Measurements from ENCODE around the gene NT5M. TPM values are rescaled to one million over a fixed set of nuclear protein-coding genes. Genes with fewer than 3 reads are reported as not detected.

Gene NT5M
- total RNA-seq, 4 donors from 2014 or later = 0.68 to 4.2 (median 1.7) TPM; not detected in 1

DNA sequence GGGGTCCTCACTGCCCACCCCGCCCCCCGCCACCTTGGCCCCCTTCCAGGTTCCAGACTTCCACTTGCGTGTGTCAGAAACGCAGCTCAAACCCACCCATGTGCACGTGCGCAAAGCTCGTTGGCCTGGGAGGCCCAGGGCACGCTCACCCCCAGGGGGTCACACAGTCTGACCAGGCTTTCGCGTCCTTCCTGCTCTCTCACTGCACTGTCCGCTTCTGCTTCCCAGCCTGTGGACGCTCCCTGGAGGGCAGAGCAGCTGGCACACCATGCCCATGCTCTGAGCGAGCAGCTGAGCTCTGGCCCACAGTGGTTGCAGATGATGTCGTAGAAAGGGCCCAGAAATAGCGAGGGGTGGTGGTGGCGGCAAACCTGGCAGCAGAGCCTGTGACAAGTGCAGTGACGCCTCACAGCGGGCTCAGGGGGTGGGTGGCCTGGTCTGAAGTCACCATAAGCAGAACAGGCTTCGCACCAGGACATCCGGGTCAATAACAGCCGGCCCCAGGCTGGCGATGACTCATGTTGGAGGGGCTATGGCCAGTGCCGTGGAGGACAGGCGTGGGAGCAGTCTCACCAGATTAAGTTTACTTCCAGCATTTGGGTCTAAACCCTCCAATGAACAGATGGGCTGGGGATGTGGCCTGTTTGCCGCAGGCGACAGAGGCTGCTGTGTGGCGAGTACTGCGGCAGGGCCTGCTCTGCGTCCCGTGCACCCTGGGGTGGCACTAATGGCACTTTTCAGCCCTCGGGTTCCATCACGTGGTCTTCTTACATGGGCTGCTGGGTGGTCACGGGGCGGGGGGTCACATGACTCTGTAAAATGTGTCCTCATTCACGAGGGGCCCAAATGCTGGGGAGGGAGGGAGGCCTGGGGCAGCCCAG, 49.0 kb downstream of the NT5M start:
- DNase-seq = no peak
- H3K36me3 ChIP-seq = no peaks in the 10 kb centered on the region
- TF ChIP-seq POLR2A (IDR thresholded peaks at IDR 0.05) = no peak
- TF ChIP-seq EP300 (IDR thresholded peaks at IDR 0.05; ENCODE audit: low read depth) = no peak
- TF ChIP-seq, protein P1, sequence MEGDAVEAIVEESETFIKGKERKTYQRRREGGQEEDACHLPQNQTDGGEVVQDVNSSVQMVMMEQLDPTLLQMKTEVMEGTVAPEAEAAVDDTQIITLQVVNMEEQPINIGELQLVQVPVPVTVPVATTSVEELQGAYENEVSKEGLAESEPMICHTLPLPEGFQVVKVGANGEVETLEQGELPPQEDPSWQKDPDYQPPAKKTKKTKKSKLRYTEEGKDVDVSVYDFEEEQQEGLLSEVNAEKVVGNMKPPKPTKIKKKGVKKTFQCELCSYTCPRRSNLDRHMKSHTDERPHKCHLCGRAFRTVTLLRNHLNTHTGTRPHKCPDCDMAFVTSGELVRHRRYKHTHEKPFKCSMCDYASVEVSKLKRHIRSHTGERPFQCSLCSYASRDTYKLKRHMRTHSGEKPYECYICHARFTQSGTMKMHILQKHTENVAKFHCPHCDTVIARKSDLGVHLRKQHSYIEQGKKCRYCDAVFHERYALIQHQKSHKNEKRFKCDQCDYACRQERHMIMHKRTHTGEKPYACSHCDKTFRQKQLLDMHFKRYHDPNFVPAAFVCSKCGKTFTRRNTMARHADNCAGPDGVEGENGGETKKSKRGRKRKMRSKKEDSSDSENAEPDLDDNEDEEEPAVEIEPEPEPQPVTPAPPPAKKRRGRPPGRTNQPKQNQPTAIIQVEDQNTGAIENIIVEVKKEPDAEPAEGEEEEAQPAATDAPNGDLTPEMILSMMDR (IDR thresholded peaks at IDR 0.05) = no peak

DNA sequence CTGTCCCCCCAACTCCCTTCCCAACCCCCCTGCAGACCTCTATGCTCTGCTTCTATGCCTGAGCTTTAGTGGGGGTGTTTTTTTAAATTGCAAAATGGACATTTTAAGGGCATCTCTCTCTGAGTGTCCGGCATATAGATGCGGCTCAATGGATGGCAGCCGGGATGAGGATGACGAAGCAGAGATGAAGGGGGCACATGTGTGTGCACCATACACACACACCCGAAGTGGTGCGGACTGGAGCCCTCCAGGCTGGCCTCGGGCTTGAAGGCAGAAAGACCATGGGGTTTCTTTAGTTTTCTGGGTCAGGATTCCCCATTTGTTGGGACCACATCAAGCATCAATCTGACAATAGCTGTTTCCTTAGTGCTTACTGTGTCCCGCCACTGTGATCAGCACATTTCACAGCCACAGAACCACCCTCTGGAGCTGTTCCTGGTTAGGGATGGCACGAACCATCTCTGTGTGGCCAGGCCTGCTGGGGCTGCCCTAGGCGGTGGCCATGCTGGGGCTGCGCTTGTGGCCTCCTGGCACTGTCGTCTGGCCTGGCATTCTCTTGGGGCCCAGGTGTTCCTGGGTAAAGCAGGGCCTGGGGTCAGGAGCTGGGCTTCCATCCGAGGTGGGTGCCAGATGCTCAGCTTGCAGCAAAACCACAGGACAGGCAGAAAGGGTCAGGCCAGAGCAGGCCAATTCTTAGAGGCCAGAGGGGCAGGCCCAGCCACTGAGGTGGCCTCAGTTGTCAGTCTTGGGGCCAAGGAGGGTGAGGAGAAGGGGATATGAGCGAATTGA, 49.9 kb downstream of the NT5M start:
- no peak for DNase-seq
- intact Hi-C loops (cut with DNase I; ENCODE audit: low total_unique reads) (no loop called here), in situ Hi-C loops (cut with MboI; ENCODE audit: low pct_ligation_motif_present in 1 of 4, low pct_unique_long_range_greater_than_20kb in 1 of 4, low sequenced_read_pairs in 3 of 4) (loop anchor here in 3 of 4 donors (10.0 kb wide), 3 partner anchors 152 to 292 kb away; no protein-coding TSS in a partner anchor)
- WGBS, 2 donors (ENCODE audit: low coverage in 1 of 2) = 85% methylated on average over 12 of the region's 14 CpGs; no CpG with 5 or more reads in 1 of the 2 donors
- Histone ChIP-seq H3K27me3 (no peaks in the 10 kb centered on the region), H3K4me1 (peaks cover 0 to 4% (median 0%) of the 10 kb centered on the region in 4 donors), H3K36me3 (no peaks in the 10 kb centered on the region), H3K27ac (no peak overlapping the region), H3K4me3 (no peak overlapping the region), H3K9me3 (no peaks in the 10 kb centered on the region)
- TF ChIP-seq EP300 (IDR thresholded peaks at IDR 0.05; ENCODE audit: low read depth) = no peak
- no peak for TF ChIP-seq POLR2A (IDR thresholded peaks at IDR 0.05)
- no peak for TF ChIP-seq POLR2AphosphoS5 (IDR thresholded peaks at IDR 0.05)
- TF ChIP-seq, protein P1 (IDR thresholded peaks at IDR 0.05) = no peak

More for the DNA sequence above, 49.0 kb downstream of the NT5M start:
- intact Hi-C loops (cut with DNase I; ENCODE audit: low total_unique reads) (no loop called here), in situ Hi-C loops (cut with MboI; ENCODE audit: low pct_ligation_motif_present in 1 of 4, low pct_unique_long_range_greater_than_20kb in 1 of 4, low sequenced_read_pairs in 3 of 4) (loop anchor here in 3 of 4 donors (10.0 kb wide), 3 partner anchors 153 to 293 kb away; no protein-coding TSS in a partner anchor)
- no peak overlapping the region for H3K4me3 ChIP-seq
- H3K27me3 ChIP-seq = no peaks in the 10 kb centered on the region
- H3K4me1 ChIP-seq = peaks cover 0 to 4% (median 0%) of the 10 kb centered on the region in 4 donors
- H3K27ac ChIP-seq = no peak overlapping the region
- 70% methylated on average over 34 of the region's 35 CpGs; no CpG with 5 or more reads in 1 of the 2 donors for WGBS, 2 donors (ENCODE audit: low coverage in 1 of 2)
- no peaks in the 10 kb centered on the region for H3K9me3 ChIP-seq

DNA sequence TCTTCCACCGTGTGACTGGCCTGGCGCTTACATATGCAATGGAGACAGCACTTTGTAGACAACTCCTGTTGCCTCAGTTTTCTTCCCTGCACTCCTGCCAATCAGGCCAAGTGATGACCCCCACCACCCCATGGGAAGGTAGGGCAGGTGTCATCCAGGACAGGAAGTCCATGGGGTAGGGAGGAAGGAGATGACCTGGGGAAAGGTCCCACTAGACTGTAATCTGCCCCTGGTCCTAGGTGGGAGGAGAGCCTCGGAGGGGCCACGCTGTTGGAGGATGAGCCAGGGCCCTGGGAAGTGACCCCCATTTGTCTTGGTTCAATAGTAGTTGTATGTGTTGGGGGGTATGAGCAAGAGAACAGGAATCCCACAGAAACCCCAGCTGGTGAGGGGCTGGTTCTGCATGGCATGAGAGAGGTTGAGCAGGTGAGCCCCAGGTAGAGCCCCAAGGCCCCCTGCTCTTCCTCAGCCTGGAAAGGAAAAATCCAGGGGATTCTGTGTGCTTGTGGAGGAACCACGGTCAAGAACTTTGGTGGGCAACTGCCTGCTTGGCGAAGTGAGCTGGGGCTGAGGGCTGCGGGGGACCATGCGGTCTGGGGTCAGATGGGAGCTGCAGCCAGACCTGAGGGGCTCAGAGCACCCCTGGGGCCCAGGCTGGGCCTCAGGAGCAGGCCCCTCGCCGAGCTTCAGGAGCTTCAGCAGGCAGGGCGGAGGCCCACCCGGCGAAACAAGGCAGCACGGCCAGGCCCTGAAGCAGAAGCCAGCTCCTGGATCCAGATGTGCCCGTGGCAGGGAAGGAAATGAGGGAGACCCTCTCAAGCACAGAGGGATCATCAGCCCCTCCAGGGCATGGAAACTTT, 50.7 kb downstream of the NT5M start:
- TF ChIP-seq, protein P1 (IDR thresholded peaks at IDR 0.05) = no peak
- TF ChIP-seq POLR2AphosphoS5 (IDR thresholded peaks at IDR 0.05) = no peak
- no peak for TF ChIP-seq POLR2A (IDR thresholded peaks at IDR 0.05)
- no peak for TF ChIP-seq EP300 (IDR thresholded peaks at IDR 0.05; ENCODE audit: low read depth)
- no peak for DNase-seq
- Histone ChIP-seq H3K27me3 (no peaks in the 10 kb centered on the region), H3K4me3 (no peak overlapping the region), H3K27ac (no peak overlapping the region), H3K36me3 (no peaks in the 10 kb centered on the region), H3K4me1 (peaks cover 0 to 4% (median 0%) of the 10 kb centered on the region in 4 donors), H3K9me3 (no peaks in the 10 kb centered on the region)
- in situ Hi-C loops (cut with MboI; ENCODE audit: low pct_ligation_motif_present in 1 of 4, low pct_unique_long_range_greater_than_20kb in 1 of 4, low sequenced_read_pairs in 3 of 4) = loop anchor here in 3 of 4 donors (10.0 kb wide), 3 partner anchors 151 to 291 kb away; no protein-coding TSS in a partner anchor
- intact Hi-C loops (cut with DNase I; ENCODE audit: low total_unique reads) = loop anchor here (2.0 kb wide), 1 partner anchor 287 kb away; no protein-coding TSS in a partner anchor
- 81 to 100% methylated on average over 1 to 15 of the region's 15 CpGs for WGBS, 2 donors (ENCODE audit: low coverage in 1 of 2)

Measured in transverse colon (tissue), 4 donors.